PC-3 (cell line): ENCODE results near the gene MRPL2. TPM values are rescaled to one million over a fixed set of nuclear protein-coding genes. Genes with fewer than 3 reads are reported as not detected.

Source experiments
- ATAC-seq: fragments of 200-7000 bp; cut with Tn5 transposase; 2 replicates; pipeline ENCODE4 v1.9.1; 2020; ENCODE audit warnings: mild to moderate bottlenecking, moderate library complexity
- BruUV-seq: library from RNA; stranded (reverse); fragments of 400-500 nt; replicated peaks from 2 replicates; lab custom pipeline; 2021; lab: Mats Ljungman, UMichigan
- CTCF ChIA-PET: fragments of 300-600 bp; sonication (Branson Sonifier 250); formaldehyde crosslinking; loops from one replicate; lab custom pipeline; 2022; ENCODE audit warnings: antibody characterized with exemption; lab: Charles Lee
- POLR2A ChIA-PET: fragments of 300-600 bp; sonication (Branson Sonifier 250); formaldehyde crosslinking; loops from one replicate; lab custom pipeline; 2022; ENCODE audit warnings: antibody characterized with exemption; ENCODE audit not compliant: unreplicated experiment; lab: Charles Lee
- DNase-seq: peaks from one replicate; pipeline ENCODE4 v3.0.0-alpha.2; 2015
- H2AFZ ChIP-seq: fragments of 300-600 bp; sonication (generic); 2 replicates; pipeline ENCODE4 v1.6.0; 2016; ENCODE audit warnings: antibody characterized with exemption, low read length
- H3F3A ChIP-seq: fragments of 300-600 bp; sonication (generic); one replicate; pipeline ENCODE4 v1.6.0; 2017; ENCODE audit warnings: antibody characterized with exemption, low read length, control low read depth, mild to moderate bottlenecking; ENCODE audit not compliant: unreplicated experiment
- H3K27ac ChIP-seq: fragments of 300-600 bp; sonication (generic); 2 replicates; pipeline ENCODE4 v1.5.1; 2016; ENCODE audit warnings: mild to moderate bottlenecking, low read length
- H3K27me3 ChIP-seq: fragments of 300-600 bp; sonication (generic); 2 replicates; pipeline ENCODE4 v1.6.1; 2016; ENCODE audit warnings: low read length, mixed read lengths
- H3K36me3 ChIP-seq: fragments of 300-600 bp; sonication (generic); 2 replicates; pipeline ENCODE4 v1.6.1; 2016; ENCODE audit warnings: low read depth, mixed run types, low read length, mixed read lengths
- H3K4me1 ChIP-seq: fragments of 300-600 bp; sonication (generic); 2 replicates; pipeline ENCODE4 v1.5.1; 2016; ENCODE audit warnings: low read length; ENCODE audit not compliant: insufficient read depth
- H3K4me2 ChIP-seq: fragments of 300-600 bp; sonication (generic); 2 replicates; pipeline ENCODE4 v1.6.0; 2016; ENCODE audit warnings: low read length
- H3K4me3 ChIP-seq: fragments of 300-600 bp; sonication (generic); 2 replicates; pipeline ENCODE4 v1.5.1; 2016; ENCODE audit warnings: mild to moderate bottlenecking, low read length, mixed read lengths
- H3K79me2 ChIP-seq: fragments of 300-600 bp; sonication (generic); 2 replicates; pipeline ENCODE4 v1.6.1; 2017; ENCODE audit warnings: low read length, mixed read lengths
- H3K9ac ChIP-seq: fragments of 300-600 bp; sonication (generic); 2 replicates; pipeline ENCODE4 v1.6.0; 2016; ENCODE audit warnings: mild to moderate bottlenecking, low read length
- H3K9me2 ChIP-seq: fragments of 300-600 bp; sonication (generic); replicated peaks from 2 replicates; pipeline ENCODE4 v1.6.1; 2016; ENCODE audit warnings: mixed run types, low read length, mixed read lengths
- H3K9me3 ChIP-seq: fragments of 300-600 bp; sonication (generic); 2 replicates; pipeline ENCODE4 v1.6.1; 2016; ENCODE audit warnings: low read length, mixed read lengths
- H4K20me1 ChIP-seq: fragments of 300-600 bp; sonication (generic); 2 replicates; pipeline ENCODE4 v1.6.1; 2016; ENCODE audit warnings: low read length, mixed read lengths
- EZH2 ChIP-seq: fragments of 300-600 bp; sonication (generic); IDR thresholded peaks from one replicate; pipeline ENCODE4 v1.6.1; 2017; ENCODE audit warnings: antibody characterized with exemption, mild to moderate bottlenecking, low read length; ENCODE audit not compliant: unreplicated experiment
- EZH2phosphoT487 ChIP-seq: fragments of 300-600 bp; sonication (generic); IDR thresholded peaks from 2 replicates; pipeline ENCODE4 v1.6.1; 2018; ENCODE audit warnings: mild to moderate bottlenecking, antibody characterized with exemption, low read length, borderline replicate concordance
- intact Hi-C: fragments of 100-400 bp; cut with micrococcal nuclease; formaldehyde crosslinking; loops from 2 replicates; pipeline ENCODE4 v1.9.0; 2023
- total RNA-seq: library from RNA; depleted of rRNA; stranded (reverse); fragments of >200 nt; gene quantifications from 2 replicates; pipeline ENCODE4 v1.2.3, GENCODE V29; 2014
- TF ChIP-seq, protein P1 (sequence below): fragments of 300-600 bp; sonication (generic); conservative IDR thresholded peaks from 2 replicates; pipeline ENCODE4 v1.5.1; 2017; ENCODE audit warnings: antibody characterized with exemption, low read depth, mild to moderate bottlenecking, low read length

MRPL2 gene
- total RNA-seq, 1 experiment from 2014 or later = 59.8 TPM

DNA sequence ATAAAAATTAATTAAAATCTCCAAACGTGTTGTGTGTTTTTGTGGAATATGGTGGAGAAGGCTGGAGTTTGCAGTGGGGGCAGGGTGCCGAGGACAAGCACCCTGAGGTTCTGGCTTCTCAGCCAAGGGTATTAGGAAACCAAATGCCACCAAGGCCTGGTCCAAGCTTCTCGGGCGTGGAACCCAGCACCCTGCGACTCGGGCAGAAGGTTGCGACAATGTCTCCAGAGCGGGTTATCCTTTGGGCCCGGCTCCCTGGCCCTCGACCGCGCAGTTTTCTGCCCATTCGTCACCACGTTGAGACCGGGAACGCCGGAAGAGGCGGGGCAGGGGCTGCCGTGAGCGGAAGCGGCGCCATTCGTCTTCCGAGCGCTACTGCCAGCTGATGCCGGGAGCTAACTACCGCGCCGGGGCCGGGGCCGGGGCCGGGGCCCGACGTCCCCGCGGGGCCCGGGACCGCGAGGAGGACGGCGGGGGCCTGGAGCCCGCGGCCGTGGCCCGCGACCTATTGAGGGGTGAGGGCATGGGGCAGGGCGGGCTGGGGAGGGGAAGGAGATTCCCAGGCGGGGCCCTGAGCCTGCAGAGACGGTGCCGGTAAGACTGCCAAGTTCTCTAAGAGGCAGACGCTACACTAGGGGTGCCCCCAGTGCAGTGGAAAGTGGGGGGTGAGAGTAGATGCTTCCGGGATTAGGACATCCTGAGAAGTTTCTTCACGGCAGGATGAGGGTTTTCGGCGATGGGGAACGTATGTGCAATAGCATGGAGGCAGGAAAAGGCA is 37.8 kb downstream of the MRPL2 start, which contains the start of gene RRP36:
Gene RRP36 (plus strand): TSS at position 354 of the 778 bp plus-strand sequence. CDS start 32 bp downstream, at position 386.
- CTCF ChIA-PET = no interaction called here

DNA sequence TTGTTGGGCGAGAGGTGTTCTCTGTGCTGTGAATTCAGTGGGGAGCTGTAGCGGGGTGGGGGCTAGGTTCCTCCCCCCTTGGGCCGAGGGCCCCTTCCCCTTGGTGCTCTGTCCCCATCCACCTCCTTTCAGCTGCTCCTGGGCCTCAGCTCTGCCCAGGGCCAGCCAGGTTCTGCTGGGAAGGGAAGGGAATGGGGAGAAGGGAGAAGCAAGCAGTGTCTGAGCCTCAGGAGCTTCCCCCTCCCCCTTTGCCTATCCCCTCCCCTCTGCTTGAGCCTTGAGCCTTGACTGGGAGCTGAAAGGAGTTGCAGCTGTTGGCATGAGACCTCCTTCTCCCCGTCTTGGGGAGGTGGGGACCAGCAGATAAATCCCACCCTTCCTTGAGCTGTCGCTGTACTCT is 38.4 kb downstream of the MRPL2 start:
- peak overlapping the region; percentile 91 for H3K4me3 ChIP-seq
- H3K4me1 ChIP-seq = peaks cover 16% of the 10 kb centered on the region
- no peaks in the 10 kb centered on the region for H3F3A ChIP-seq
- H3K36me3 ChIP-seq = peaks cover 29% of the 10 kb centered on the region
- ATAC-seq (peak; percentile 17; the same call in 1 of the 2 replicates), DNase-seq (no peak)
- no peaks in the 10 kb centered on the region for H3K27me3 ChIP-seq
- H4K20me1 ChIP-seq = no peaks in the 10 kb centered on the region
- intact Hi-C loops = no loop called here
- H3K9ac ChIP-seq = peak overlapping the region; percentile 90
- peak overlapping the region; percentile 50 for H3K27ac ChIP-seq
- TF ChIP-seq, protein P1, sequence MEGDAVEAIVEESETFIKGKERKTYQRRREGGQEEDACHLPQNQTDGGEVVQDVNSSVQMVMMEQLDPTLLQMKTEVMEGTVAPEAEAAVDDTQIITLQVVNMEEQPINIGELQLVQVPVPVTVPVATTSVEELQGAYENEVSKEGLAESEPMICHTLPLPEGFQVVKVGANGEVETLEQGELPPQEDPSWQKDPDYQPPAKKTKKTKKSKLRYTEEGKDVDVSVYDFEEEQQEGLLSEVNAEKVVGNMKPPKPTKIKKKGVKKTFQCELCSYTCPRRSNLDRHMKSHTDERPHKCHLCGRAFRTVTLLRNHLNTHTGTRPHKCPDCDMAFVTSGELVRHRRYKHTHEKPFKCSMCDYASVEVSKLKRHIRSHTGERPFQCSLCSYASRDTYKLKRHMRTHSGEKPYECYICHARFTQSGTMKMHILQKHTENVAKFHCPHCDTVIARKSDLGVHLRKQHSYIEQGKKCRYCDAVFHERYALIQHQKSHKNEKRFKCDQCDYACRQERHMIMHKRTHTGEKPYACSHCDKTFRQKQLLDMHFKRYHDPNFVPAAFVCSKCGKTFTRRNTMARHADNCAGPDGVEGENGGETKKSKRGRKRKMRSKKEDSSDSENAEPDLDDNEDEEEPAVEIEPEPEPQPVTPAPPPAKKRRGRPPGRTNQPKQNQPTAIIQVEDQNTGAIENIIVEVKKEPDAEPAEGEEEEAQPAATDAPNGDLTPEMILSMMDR = no peak
- TF ChIP-seq EZH2 (no peak), EZH2phosphoT487 (no peak)
- H3K9me2 ChIP-seq = no peaks in the 10 kb centered on the region
- TSS peak; percentile 98 for BruUV-seq
- H3K9me3 ChIP-seq = no peaks in the 10 kb centered on the region
- H3K4me2 ChIP-seq = peak overlapping the region; percentile 81
- ChIA-PET CTCF (no interaction called here), POLR2A (no interaction called here)
- peaks cover 46% of the 10 kb centered on the region for H3K79me2 ChIP-seq
- peak overlapping the region; percentile 72 for H2AFZ ChIP-seq

More for the DNA sequence above, 37.8 kb downstream of the MRPL2 start, which contains the start of gene RRP36:
- Histone ChIP-seq H3K9me2 (no peaks in the 10 kb centered on the region), H3F3A (no peaks in the 10 kb centered on the region), H3K36me3 (peaks cover 35% of the 10 kb centered on the region), H3K27ac (peak within 1 kb of the TSS; percentile 50), H3K27me3 (no peaks in the 10 kb centered on the region), H4K20me1 (no peaks in the 10 kb centered on the region), H3K9me3 (no peaks in the 10 kb centered on the region), H3K4me2 (peak within 1 kb of the TSS; percentile 81), H2AFZ (peak within 1 kb of the TSS; percentile 72), H3K4me3 (peak within 1 kb of the TSS; percentile 91), H3K9ac (peak within 1 kb of the TSS; percentile 90), H3K4me1 (peaks cover 13% of the 10 kb centered on the region), H3K79me2 (peaks cover 40% of the 10 kb centered on the region)
- TF ChIP-seq EZH2 = no peak
- TF ChIP-seq, protein P1 = no peak
- no peak for TF ChIP-seq EZH2phosphoT487
- BruUV-seq = no TSS peak
- intact Hi-C loops = no loop called here
- peak; percentile 96 for ATAC-seq
- POLR2A ChIA-PET = interaction anchor here (0.7 kb wide), 1 partner anchor 69 kb away, joined by 3 read pairs; no protein-coding TSS in a partner anchor
- DNase-seq = peak; percentile 76
